Nephron (organoid): ENCODE measurements around the gene CCT7.

Experiments
- H3K27ac Mint-ChIP-seq, 3 experiments: 2 replicates each; pipeline ENCODE4 v1.8.0; 2020; ENCODE audit warnings: mixed read lengths in 3 of 3, mild to moderate bottlenecking in 2 of 3, moderate library complexity in 1 of 3
- H3K27me3 Mint-ChIP-seq: 2 replicates; pipeline ENCODE4 v1.8.0; 2021; ENCODE audit warnings: low read depth, mild to moderate bottlenecking, moderate library complexity, mixed read lengths
- H3K36me3 Mint-ChIP-seq: 2 replicates; pipeline ENCODE4 v1.8.0; 2020; ENCODE audit warnings: low read depth, mixed read lengths
- H3K4me1 Mint-ChIP-seq: 2 replicates; pipeline ENCODE4 v1.8.0; 2020; ENCODE audit warnings: mixed read lengths
- H3K4me3 Mint-ChIP-seq, 3 experiments: 2 replicates each; pipeline ENCODE4 v1.8.0; 2020; ENCODE audit warnings: mild to moderate bottlenecking in 3 of 3, mixed read lengths in 3 of 3, moderate library complexity in 2 of 3
- H3K9me3 Mint-ChIP-seq: 2 replicates; pipeline ENCODE4 v1.8.0; 2020; ENCODE audit warnings: mixed read lengths
- TF ChIP-seq, protein P1 (sequence below), 3 experiments: fragments of 200-600 bp; sonication (generic); IDR thresholded peaks; one replicate each; pipeline ENCODE4 v1.5.0; 2021; ENCODE audit warnings: antibody characterized with exemption in 3 of 3; ENCODE audit not compliant: unreplicated experiment in 3 of 3

The CCT7 gene

DNA sequence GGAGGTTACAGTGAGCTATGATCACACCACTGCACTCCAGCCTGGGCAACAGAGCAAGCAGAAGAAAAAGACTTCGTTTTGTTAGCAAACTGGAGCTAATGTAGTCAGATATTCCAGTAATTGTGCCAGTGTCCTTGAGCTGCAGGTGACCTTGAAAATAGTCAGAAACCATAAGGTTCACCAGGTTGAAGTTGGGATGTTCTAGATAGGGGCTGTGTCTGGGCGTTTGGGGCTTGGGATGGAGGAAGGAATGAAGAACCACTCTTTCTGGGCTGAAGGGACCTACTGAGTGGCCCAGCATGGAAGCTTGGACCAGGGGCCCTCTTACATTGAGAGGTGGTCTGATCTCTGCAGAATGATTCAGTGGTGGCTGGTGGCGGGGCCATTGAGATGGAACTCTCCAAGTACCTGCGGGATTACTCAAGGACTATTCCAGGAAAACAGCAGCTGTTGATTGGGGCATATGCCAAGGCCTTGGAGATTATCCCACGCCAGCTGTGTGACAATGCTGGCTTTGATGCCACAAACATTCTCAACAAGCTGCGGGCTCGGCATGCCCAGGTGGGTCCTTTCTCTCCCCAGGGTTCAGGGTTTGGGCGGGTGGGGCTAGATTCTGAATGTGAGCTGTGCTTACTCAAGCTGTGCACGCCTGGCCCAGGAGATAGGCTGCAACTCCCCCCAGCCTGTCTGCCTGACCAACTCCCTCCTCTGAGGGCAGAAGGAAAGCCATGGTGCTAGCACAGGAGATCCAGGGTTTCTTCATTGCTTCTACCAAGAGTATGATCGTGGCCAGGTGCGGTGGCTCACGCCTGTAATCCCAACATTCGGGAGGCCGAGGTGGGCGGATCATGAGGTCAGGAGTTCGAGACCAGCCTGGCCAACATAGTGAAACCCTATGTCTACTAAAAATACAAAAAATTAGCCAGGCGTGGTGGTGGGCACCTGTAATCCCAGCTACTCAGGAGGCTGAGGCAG lies 17.1 kb downstream of the CCT7 start:
- Mint-ChIP-seq H3K4me3 (no peak overlapping the region), H3K36me3 (peaks cover 64% of the 10 kb centered on the region), H3K4me1 (no peaks in the 10 kb centered on the region), H3K27me3 (no peaks in the 10 kb centered on the region), H3K27ac (no peak overlapping the region), H3K9me3 (no peaks in the 10 kb centered on the region)
- TF ChIP-seq, protein P1, sequence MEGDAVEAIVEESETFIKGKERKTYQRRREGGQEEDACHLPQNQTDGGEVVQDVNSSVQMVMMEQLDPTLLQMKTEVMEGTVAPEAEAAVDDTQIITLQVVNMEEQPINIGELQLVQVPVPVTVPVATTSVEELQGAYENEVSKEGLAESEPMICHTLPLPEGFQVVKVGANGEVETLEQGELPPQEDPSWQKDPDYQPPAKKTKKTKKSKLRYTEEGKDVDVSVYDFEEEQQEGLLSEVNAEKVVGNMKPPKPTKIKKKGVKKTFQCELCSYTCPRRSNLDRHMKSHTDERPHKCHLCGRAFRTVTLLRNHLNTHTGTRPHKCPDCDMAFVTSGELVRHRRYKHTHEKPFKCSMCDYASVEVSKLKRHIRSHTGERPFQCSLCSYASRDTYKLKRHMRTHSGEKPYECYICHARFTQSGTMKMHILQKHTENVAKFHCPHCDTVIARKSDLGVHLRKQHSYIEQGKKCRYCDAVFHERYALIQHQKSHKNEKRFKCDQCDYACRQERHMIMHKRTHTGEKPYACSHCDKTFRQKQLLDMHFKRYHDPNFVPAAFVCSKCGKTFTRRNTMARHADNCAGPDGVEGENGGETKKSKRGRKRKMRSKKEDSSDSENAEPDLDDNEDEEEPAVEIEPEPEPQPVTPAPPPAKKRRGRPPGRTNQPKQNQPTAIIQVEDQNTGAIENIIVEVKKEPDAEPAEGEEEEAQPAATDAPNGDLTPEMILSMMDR (IDR thresholded peaks at IDR 0.05; ENCODE audit: unreplicated experiment in 3 of 3): no peak

DNA sequence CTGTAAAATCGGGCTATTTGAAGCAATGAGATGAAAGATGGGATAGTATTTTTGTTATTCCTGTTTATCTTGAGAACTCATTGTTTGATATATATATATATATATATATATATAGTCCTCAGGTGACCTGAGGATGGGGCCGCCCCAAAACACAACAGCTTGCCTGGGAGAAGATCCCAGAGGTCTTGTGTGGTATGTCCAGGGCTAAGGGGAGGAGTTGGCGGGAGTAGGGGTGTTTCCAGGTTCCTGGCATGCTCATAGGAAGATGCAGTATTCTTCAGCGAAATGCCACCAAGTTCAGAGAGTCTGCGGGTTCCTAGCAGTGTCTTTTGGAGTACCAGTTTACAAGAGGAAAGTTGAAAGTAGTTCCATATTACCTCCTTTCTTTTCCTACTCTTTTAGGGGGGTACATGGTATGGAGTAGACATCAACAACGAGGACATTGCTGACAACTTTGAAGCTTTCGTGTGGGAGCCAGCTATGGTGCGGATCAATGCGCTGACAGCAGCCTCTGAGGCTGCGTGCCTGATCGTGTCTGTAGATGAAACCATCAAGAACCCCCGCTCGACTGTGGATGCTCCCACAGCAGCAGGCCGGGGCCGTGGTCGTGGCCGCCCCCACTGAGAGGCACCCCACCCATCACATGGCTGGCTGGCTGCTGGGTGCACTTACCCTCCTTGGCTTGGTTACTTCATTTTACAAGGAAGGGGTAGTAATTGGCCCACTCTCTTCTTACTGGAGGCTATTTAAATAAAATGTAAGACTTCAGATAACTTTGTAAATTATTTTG lies 18.3 kb downstream of the CCT7 start:
- peaks cover 51% of the 10 kb centered on the region for H3K36me3 Mint-ChIP-seq
- H3K27me3 Mint-ChIP-seq: no peaks in the 10 kb centered on the region

DNA sequence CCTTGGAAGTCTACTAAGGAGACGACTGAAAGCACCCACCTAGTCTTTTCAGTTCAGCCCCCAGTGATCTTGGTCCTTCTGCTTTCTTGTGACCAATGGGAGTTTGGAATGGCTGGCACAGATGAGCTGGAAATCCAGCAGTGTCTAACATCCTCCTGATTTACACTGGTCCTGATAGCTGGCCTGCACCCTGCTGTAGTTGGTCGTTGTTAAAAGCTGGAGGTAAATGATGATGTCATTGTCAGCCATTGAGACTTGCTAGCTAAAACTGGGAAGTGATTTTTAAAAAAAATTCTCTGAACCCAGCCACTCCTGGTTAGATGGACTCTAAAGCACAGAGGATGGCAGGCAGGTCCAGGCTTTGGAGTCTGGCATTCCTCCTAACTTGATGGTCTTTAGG lies 19.3 kb downstream of the CCT7 start:
- Mint-ChIP-seq H3K27me3 (no peaks in the 10 kb centered on the region), H3K27ac (no peak overlapping the region), H3K4me3 (no peak overlapping the region), H3K9me3 (no peaks in the 10 kb centered on the region), H3K36me3 (peaks cover 43% of the 10 kb centered on the region), H3K4me1 (no peaks in the 10 kb centered on the region)
- TF ChIP-seq, protein P1 (IDR thresholded peaks at IDR 0.05; ENCODE audit: unreplicated experiment in 3 of 3): no peak

More for the DNA sequence above, 18.3 kb downstream of the CCT7 start:
- no peaks in the 10 kb centered on the region for H3K4me1 Mint-ChIP-seq
- no peak overlapping the region for H3K27ac Mint-ChIP-seq
- H3K4me3 Mint-ChIP-seq: no peak overlapping the region
- TF ChIP-seq, protein P1 (IDR thresholded peaks at IDR 0.05; ENCODE audit: unreplicated experiment in 3 of 3): no peak
- no peaks in the 10 kb centered on the region for H3K9me3 Mint-ChIP-seq

DNA sequence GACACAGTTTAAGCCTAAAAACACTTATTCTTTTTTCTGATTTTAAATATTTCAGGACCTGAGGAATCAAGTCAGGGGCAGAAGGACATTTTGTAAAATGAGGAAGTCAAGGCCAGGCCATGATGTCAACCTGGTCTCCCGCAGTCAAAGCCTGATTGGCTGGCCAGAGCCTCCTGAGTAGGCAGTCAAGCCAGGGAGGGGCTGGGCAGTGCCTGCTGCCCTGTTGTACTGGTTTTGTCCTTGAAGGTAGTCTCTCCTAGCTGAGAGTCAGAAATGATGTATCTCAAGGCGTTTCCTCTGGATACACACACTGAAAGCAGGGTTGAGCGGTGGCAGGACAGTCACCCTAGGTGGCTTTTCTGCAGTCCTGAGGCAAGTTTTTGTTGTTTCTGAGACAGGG lies 19.8 kb downstream of the CCT7 start:
- Mint-ChIP-seq H3K4me1 (no peaks in the 10 kb centered on the region), H3K27me3 (no peaks in the 10 kb centered on the region), H3K36me3 (peaks cover 39% of the 10 kb centered on the region), H3K9me3 (no peaks in the 10 kb centered on the region), H3K27ac (no peak overlapping the region), H3K4me3 (no peak overlapping the region)
- TF ChIP-seq, protein P1 (IDR thresholded peaks at IDR 0.05; ENCODE audit: unreplicated experiment in 3 of 3): no peak

DNA sequence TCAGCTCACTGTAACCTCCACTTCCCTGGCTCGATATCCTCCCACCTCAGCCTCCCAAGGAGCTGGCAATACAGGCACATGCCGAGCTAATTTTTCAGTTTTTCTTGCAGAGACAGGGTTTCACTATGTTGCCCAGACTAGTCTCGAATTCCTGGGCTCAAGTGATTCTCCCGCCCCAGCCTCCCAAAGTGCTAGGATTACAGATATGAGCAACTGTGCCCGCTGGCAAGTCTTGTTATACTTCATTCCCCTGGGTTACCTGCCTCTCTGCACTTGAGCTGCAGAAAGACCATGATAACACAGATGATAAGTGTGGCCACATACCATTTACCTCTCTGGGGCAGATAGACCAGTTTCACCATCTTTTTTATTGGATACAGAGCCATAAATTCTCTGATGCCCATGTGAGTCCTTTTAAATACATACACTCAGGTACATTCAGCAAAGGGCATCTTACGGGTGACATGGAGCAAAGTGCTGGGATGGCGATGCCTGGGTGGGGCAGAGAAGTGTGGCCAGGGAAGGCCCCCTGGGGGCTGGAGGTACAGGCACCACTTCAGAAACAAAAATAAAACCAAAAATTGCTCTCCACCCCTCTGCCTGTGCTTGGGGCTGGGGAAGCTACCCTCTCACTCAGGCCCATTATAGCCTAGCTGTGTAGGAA lies 20.4 kb downstream of the CCT7 start:
- Mint-ChIP-seq H3K27me3 (no peaks in the 10 kb centered on the region), H3K36me3 (peaks cover 33% of the 10 kb centered on the region), H3K9me3 (no peaks in the 10 kb centered on the region), H3K27ac (no peak overlapping the region), H3K4me3 (no peak overlapping the region), H3K4me1 (no peaks in the 10 kb centered on the region)
- TF ChIP-seq, protein P1 (IDR thresholded peaks at IDR 0.05; ENCODE audit: unreplicated experiment in 3 of 3): no peak
